ENCODE measurements around the gene IFNAR1. TPM values are rescaled to one million over a fixed set of nuclear protein-coding genes. Genes with fewer than 3 reads are reported as not detected.

IFNAR1 gene
- total and polyA plus RNA-seq, 10 donors, result 9.2 to 86.1 (median 57.3) TPM

DNA sequence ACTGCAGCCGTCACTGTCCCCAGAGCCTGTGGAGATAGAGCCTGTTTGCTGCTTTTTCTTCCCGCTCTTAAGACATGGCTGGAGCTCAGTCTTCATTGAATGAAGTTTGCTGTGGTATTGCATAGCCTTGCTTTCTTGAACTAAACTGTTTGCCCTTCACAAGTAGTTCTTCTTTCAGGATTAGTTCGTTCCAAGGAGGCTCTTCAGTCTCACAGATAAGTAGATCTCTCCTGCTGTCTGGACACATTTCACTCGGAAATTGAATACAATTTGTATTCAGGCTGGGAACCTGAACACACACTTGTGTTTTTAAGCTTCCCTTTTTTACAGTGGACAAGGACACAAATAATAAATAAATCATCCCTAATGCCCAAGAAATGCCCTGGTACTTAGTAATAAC, 34.7 kb downstream of the IFNAR1 start:
- Histone ChIP-seq H3K4me1 (peaks cover 20 to 72% (median 35%) of the 10 kb centered on the region in 6 donors), H3K36me3 (peaks cover 0 to 40% (median 28%) of the 10 kb centered on the region in 6 donors), H3K4me3 (no peak overlapping the region), H3K9me3 (no peaks in the 10 kb centered on the region), H3K27me3 (replicated peaks in 1 of 7) (no peaks in the 10 kb centered on the region), H3K27ac (peak overlapping the region in 6 of 8 donors; percentile 82 to 95 (median 88))
- intact Hi-C loops (cut with DNase I; ENCODE audit: low total_unique reads), result loop anchor here (10.0 kb wide), 1 partner anchor 75 kb away; no protein-coding TSS in a partner anchor
- WGBS, 5 donors, result 83 to 89% (median 85%) methylated on average over 4 of the region's 4 CpGs
- TF ChIP-seq POLR2AphosphoS5 (IDR thresholded peaks at IDR 0.05), result no peak
- no peak for TF ChIP-seq CTCF (IDR thresholded peaks at IDR 0.05 in 8 of 11, conservative IDR thresholded peaks at IDR 0.05 in 3 of 11)
- TF ChIP-seq POLR2A (IDR thresholded peaks at IDR 0.05), result no peak
- no peak for DNase-seq

DNA sequence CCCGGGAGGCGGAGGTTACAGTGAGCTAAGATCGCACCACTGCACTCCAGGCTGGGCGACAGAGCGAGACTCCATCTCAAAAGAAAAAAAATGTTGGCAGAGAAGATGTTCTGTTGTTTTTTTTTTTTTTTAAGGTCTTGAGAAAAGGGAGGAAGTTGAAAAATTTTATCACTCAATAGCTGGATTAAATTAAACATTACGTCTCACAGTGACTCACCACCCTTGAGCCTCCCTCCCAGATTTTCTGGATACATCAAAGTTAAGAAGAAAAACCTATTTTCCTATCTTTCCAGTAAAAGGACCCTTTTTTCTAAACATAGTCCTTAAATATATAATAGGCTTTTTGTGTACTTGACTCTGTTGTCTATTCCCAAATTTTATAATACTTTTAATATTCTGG, 35.5 kb downstream of the IFNAR1 start:
- peak overlapping the region in 7 of 8 donors; percentile 82 to 95 (median 88) for H3K27ac ChIP-seq
- H3K36me3 ChIP-seq, result peaks cover 0 to 31% (median 25%) of the 10 kb centered on the region in 6 donors
- TF ChIP-seq POLR2A (IDR thresholded peaks at IDR 0.05), result no peak
- no peak for TF ChIP-seq POLR2AphosphoS5 (IDR thresholded peaks at IDR 0.05)
- TF ChIP-seq CTCF (IDR thresholded peaks at IDR 0.05 in 8 of 11, conservative IDR thresholded peaks at IDR 0.05 in 3 of 11), result no peak
- H3K4me3 ChIP-seq, result no peak overlapping the region
- H3K27me3 ChIP-seq (replicated peaks in 1 of 7), result no peaks in the 10 kb centered on the region
- WGBS, 5 donors, result 73 to 79% (median 75%) methylated on average over 6 of the region's 6 CpGs
- H3K9me3 ChIP-seq, result no peaks in the 10 kb centered on the region
- peaks cover 20 to 72% (median 32%) of the 10 kb centered on the region in 6 donors for H3K4me1 ChIP-seq
- intact Hi-C loops (cut with DNase I; ENCODE audit: low total_unique reads), result loop anchor here (10.0 kb wide), 1 partner anchor 155 kb away; no protein-coding TSS in a partner anchor
- DNase-seq, result no peak

GRCh38 chr21:33360881-33361602, 36.3 kb downstream of the IFNAR1 start:
- Histone ChIP-seq H3K9me3 (peaks cover 0 to 5% (median under 1%) of the 10 kb centered on the region in 8 donors), H3K4me3 (peak overlapping the region in 6 of 8 donors; percentile 8 to 60 (median 28)), H3K36me3 (peaks cover 0 to 24% (median 18%) of the 10 kb centered on the region in 6 donors), H3K27me3 (replicated peaks in 1 of 7) (no peaks in the 10 kb centered on the region), H3K27ac (peak overlapping the region; percentile 61 to 95 (median 88)), H3K4me1 (peaks cover 20 to 64% (median 30%) of the 10 kb centered on the region in 6 donors)
- peak; percentile 93 for DNase-seq
- 20 to 22% (median 21%) methylated on average over 14 of the region's 14 CpGs for WGBS, 5 donors
- TF ChIP-seq POLR2AphosphoS5 (IDR thresholded peaks at IDR 0.05) (peak in 2 of 3 donors; percentile 57 to 76), POLR2A (IDR thresholded peaks at IDR 0.05) (no peak), CTCF (IDR thresholded peaks at IDR 0.05 in 8 of 11, conservative IDR thresholded peaks at IDR 0.05 in 3 of 11) (peak; percentile 63 to 94 (median 85))
- intact Hi-C loops (cut with DNase I; ENCODE audit: low total_unique reads), result loop anchor here (10.0 kb wide), 1 partner anchor 156 kb away; no protein-coding TSS in a partner anchor

DNA sequence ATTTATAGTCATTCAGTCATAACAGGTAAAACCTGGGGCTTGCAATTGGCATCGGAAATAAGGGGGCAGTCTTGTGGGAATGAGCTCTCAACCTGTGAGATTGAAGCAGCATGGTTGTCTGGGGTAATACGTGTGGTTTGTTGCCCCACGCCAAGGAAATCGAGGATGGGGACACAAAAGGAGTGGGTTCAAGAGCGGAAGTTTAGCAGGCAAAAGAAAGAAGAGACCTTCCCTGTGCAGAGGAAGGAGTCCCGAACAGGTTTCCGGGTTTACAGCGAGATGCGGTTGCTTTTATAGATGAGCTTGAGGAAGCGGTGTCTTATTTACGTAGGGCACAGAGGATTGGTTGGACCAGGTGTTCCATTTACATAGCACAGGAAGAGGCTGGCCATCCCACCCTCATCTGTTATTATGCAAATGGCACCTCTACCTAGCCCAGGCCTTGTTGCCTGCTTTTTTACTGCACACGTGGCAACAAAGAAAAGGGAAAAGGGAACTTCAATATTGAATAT, 37.3 kb downstream of the IFNAR1 start:
- H3K27me3 ChIP-seq (replicated peaks in 1 of 7), result no peaks in the 10 kb centered on the region
- peak overlapping the region in 6 of 8 donors; percentile 8 to 60 (median 28) for H3K4me3 ChIP-seq
- 14 to 35% (median 22%) methylated on average over 12 of the region's 12 CpGs for WGBS, 5 donors
- peak; percentile 82 for DNase-seq
- H3K4me1 ChIP-seq, result peaks cover 20 to 64% (median 30%) of the 10 kb centered on the region in 6 donors
- peaks cover 0 to 15% (median 11%) of the 10 kb centered on the region in 8 donors for H3K9me3 ChIP-seq
- H3K27ac ChIP-seq, result peak overlapping the region; percentile 61 to 95 (median 88)
- intact Hi-C loops (cut with DNase I; ENCODE audit: low total_unique reads), result loop anchor here (10.0 kb wide), 1 partner anchor 157 kb away; no protein-coding TSS in a partner anchor
- H3K36me3 ChIP-seq, result peaks cover 0 to 13% (median 7%) of the 10 kb centered on the region in 6 donors
- TF ChIP-seq CTCF (IDR thresholded peaks at IDR 0.05 in 8 of 11, conservative IDR thresholded peaks at IDR 0.05 in 3 of 11) (peak in 1 of 11 experiments; percentile 22), POLR2A (IDR thresholded peaks at IDR 0.05) (peak in 2 of 3 donors; percentile 84 to 92), POLR2AphosphoS5 (IDR thresholded peaks at IDR 0.05) (peak; percentile 50 to 99 (median 56))

All from spleen (tissue), 11 donors.